Stimulated activated naive CD4-positive, alpha-beta T cell (primary cell): ENCODE results near the gene ZNF566.
"Not testable (repeated sequence)": the region's sequence is repeated elsewhere in the genome, so short reads cannot be mapped to it uniquely, and the experiment has no call there.

ENCODE experiments used
- DNase-seq, 6 experiments: peaks; one replicate each; lab custom pipeline; 2025; lab: John Stamatoyannopoulos, UW

The ZNF566 gene

GRCh38 chr19:36489118-36489919, at the start of gene ZNF566:
TSS of gene ZNF566 (minus strand) at chr19:36489561. CDS start at chr19:36476557, 13,004 bp downstream.
- peak; percentile 85 to 95 (median 93) for DNase-seq

GRCh38 chr19:36528921-36529518, 39.7 kb upstream of the ZNF566 start:
- peak in 1 of 6 experiments; percentile 16 for DNase-seq

GRCh38 chr19:36528194-36528920, 39.0 kb upstream of the ZNF566 start, which contains the start of gene ZNF260:
TSS of gene ZNF260 (minus strand) at chr19:36528271. CDS start at chr19:36515238, 13,033 bp downstream.
- DNase-seq: peak; percentile 83 to 98 (median 88)

- DNase-seq: no peak
Measured at GRCh38 chr19:36527873-36528193, 38.5 kb upstream of the ZNF566 start.

- DNase-seq: no peak
Measured at GRCh38 chr19:36527341-36527740, 38.0 kb upstream of the ZNF566 start.

- DNase-seq: no peak
Measured at GRCh38 chr19:36526581-36526980, 37.2 kb upstream of the ZNF566 start.

GRCh38 chr19:36524617-36525016, 35.3 kb upstream of the ZNF566 start:
- no peak for DNase-seq

- no peak for DNase-seq
Measured at GRCh38 chr19:36514012-36514612, 24.8 kb upstream of the ZNF566 start.

- no peak for DNase-seq
Measured at GRCh38 chr19:36508325-36508724, 19.0 kb upstream of the ZNF566 start.

- no peak for DNase-seq
Measured at GRCh38 chr19:36501973-36502372, 12.6 kb upstream of the ZNF566 start.

GRCh38 chr19:36497001-36497400, 7.6 kb upstream of the ZNF566 start:
- DNase-seq: no peak

GRCh38 chr19:36492689-36493453, 3.5 kb upstream of the ZNF566 start:
- peak in 1 of 6 experiments; percentile 1 for DNase-seq

GRCh38 chr19:36490846-36491245, 1.5 kb upstream of the ZNF566 start:
- DNase-seq: not testable (repeated sequence)

GRCh38 chr19:36489920-36490415, 607 bp upstream of the ZNF566 start:
- peak in 2 of 6 experiments; percentile 50 to 73 for DNase-seq

GRCh38 chr19:36488846-36489117, 579 bp downstream of the ZNF566 start:
- DNase-seq: peak in 1 of 6 experiments; percentile 37

- no peak for DNase-seq
Measured at GRCh38 chr19:36488118-36488845, 1.1 kb downstream of the ZNF566 start.

GRCh38 chr19:36483653-36484052, 5.7 kb downstream of the ZNF566 start:
- no peak for DNase-seq

GRCh38 chr19:36482876-36483275, 6.5 kb downstream of the ZNF566 start:
- no peak for DNase-seq

- no peak for DNase-seq
Measured at GRCh38 chr19:36460046-36460445, 29.3 kb downstream of the ZNF566 start.

GRCh38 chr19:36456831-36457230, 32.5 kb downstream of the ZNF566 start:
- DNase-seq: no peak
